ENCODE results near the gene B4GALT7. TPM values are rescaled to one million over a fixed set of nuclear protein-coding genes. Genes with fewer than 3 reads are reported as not detected.

Gene B4GALT7
- total RNA-seq, 6 experiments from 2014 or later: 9.3 to 28.7 (median 14.1) TPM

DNA sequence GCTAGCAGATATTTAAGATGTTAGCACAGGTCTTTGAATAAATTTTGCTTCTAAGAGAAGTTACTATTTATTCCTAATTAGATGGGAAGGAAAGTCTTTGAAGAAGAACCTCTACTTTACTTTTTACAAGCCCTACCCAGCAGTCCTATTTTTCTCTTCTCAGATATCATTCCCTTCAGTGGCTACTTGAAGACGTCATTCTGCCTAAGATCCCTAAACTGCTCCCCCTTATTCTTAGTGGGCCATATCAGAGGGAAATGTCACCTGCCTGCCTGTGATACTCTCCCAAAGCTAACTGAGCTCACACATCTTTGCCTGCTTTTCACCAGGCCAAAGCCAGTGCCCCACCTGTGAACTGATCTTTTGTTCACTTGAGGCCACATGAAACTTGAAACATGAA is 24.4 kb upstream of the B4GALT7 start:
- intact Hi-C loops (cut with DNase I): no loop called here

DNA sequence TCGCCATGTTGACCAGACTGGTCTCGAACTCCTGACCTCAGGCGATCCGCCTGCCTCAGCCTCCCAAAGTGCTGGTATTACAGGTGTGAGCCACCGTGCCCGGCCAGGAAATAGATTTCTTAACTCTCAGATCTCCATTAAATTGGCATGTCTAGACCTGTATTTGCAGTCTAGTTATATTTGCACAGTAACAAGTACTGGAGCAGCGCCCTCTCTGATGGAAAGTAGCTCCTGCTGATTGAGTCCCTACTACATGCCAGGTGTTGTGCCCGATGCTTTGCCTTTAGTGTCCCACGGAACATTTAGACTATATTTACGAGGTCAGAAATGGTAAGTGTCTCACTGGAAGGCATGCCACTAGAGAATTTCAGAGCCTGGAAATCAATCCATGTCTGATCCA is 23.8 kb upstream of the B4GALT7 start:
- DNase-seq (no peak), ATAC-seq (no peak)
- Histone ChIP-seq H3K27me3 (no peaks in the 10 kb centered on the region), H3K4me1 (no peaks in the 10 kb centered on the region), H3K27ac (no peak overlapping the region), H3K4me3 (no peak overlapping the region), H3K36me3 (no peaks in the 10 kb centered on the region), H3K9me3 (no peaks in the 10 kb centered on the region)
- 51% methylated on average over 6 of the region's 10 CpGs for WGBS (ENCODE audit: insufficient coverage, low coverage, low lambda C conversion rate, missing lambda C conversion rate)
- intact Hi-C loops (cut with DNase I): no loop called here
- TF ChIP-seq CTCF (IDR thresholded peaks at IDR 0.05) (no peak), POLR2A (IDR thresholded peaks at IDR 0.05) (no peak)

More for the DNA sequence above, 24.4 kb upstream of the B4GALT7 start:
- no peak overlapping the region for H3K27ac ChIP-seq
- no peak for TF ChIP-seq CTCF (IDR thresholded peaks at IDR 0.05)
- no peak for TF ChIP-seq POLR2A (IDR thresholded peaks at IDR 0.05)
- H3K9me3 ChIP-seq: no peaks in the 10 kb centered on the region
- no peaks in the 10 kb centered on the region for H3K36me3 ChIP-seq
- ATAC-seq (no peak), DNase-seq (no peak)
- H3K27me3 ChIP-seq: no peaks in the 10 kb centered on the region
- H3K4me1 ChIP-seq: no peaks in the 10 kb centered on the region
- H3K4me3 ChIP-seq: no peak overlapping the region
- 40% methylated on average over 1 of the region's 1 CpG for WGBS (ENCODE audit: insufficient coverage, low coverage, low lambda C conversion rate, missing lambda C conversion rate)

DNA sequence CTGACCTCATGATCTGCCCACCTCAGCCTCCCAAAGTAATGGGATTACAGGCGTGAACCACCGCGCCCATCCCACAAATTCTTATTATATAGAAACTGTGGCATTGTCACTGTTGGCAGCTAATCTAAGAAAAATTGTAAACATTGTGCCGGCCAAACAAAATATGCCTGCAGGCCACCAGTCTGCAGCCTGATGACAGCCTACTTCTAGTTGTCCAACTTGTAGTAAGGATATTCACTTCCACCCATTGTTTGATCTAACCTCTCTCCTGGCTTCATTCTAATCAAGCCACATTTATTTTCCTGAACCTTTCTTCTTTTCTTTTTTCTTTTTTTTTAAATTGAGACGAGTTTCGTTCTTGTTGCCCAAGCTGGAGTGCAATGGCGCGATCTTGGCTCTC is 21.6 kb upstream of the B4GALT7 start:
- no peak for TF ChIP-seq POLR2A (IDR thresholded peaks at IDR 0.05)
- TF ChIP-seq CTCF (IDR thresholded peaks at IDR 0.05): no peak
- Histone ChIP-seq H3K36me3 (no peaks in the 10 kb centered on the region), H3K4me3 (no peak overlapping the region), H3K9me3 (no peaks in the 10 kb centered on the region), H3K4me1 (no peaks in the 10 kb centered on the region), H3K27me3 (no peaks in the 10 kb centered on the region), H3K27ac (no peak overlapping the region)
- DNase-seq (no peak), ATAC-seq (no peak)
- intact Hi-C loops (cut with DNase I): no loop called here
- 62% methylated on average over 2 of the region's 8 CpGs for WGBS (ENCODE audit: insufficient coverage, low coverage, low lambda C conversion rate, missing lambda C conversion rate)

- WGBS (ENCODE audit: insufficient coverage, low coverage, low lambda C conversion rate, missing lambda C conversion rate): 27% methylated on average over 12 of the region's 13 CpGs
- no peak overlapping the region for H3K4me3 ChIP-seq
- H3K27ac ChIP-seq: no peak overlapping the region
- intact Hi-C loops (cut with DNase I): no loop called here
- H3K4me1 ChIP-seq: peaks cover 0 to 8% (median 5%) of the 10 kb centered on the region in 4 donors
- TF ChIP-seq POLR2A (IDR thresholded peaks at IDR 0.05) (no peak), CTCF (IDR thresholded peaks at IDR 0.05) (no peak)
- H3K27me3 ChIP-seq: no peaks in the 10 kb centered on the region
- H3K36me3 ChIP-seq: peaks cover 0 to 3% (median 0%) of the 10 kb centered on the region in 4 donors
- DNase-seq: no peak
- ATAC-seq: no peak
- no peaks in the 10 kb centered on the region for H3K9me3 ChIP-seq
Measured at GRCh38 chr5:177588413-177588909, 11.5 kb upstream of the B4GALT7 start.

DNA sequence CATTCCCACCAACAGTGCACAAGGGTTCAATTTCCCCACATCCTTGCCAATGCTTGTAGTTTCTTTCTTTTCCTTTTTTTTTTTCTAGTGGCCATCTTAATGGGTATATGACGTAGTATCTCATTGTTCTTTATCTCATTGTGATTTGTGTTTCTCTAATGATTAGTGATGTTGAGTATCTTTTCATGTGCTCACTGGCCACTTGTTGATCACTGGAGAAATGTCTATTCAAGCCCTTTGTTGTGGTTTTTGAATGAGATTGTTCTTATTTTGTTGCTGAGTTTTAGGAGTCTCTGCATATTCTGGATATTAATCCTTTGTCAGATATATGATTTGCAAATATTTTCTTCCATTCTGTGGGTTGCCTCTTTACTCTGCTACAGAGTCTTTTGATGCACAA is 9.5 kb upstream of the B4GALT7 start:
- no peak overlapping the region for H3K27ac ChIP-seq
- WGBS (ENCODE audit: insufficient coverage, low coverage, low lambda C conversion rate, missing lambda C conversion rate): 89% methylated on average over 1 of the region's 1 CpG

More for the DNA sequence above, 9.5 kb upstream of the B4GALT7 start:
- Histone ChIP-seq H3K4me3 (no peak overlapping the region), H3K36me3 (peaks cover 0 to 22% (median 12%) of the 10 kb centered on the region in 4 donors), H3K9me3 (no peaks in the 10 kb centered on the region), H3K27me3 (no peaks in the 10 kb centered on the region), H3K4me1 (peaks cover 0 to 9% (median 5%) of the 10 kb centered on the region in 4 donors)
- ATAC-seq (no peak), DNase-seq (no peak)
- intact Hi-C loops (cut with DNase I): no loop called here
- TF ChIP-seq POLR2A (IDR thresholded peaks at IDR 0.05): no peak
- no peak for TF ChIP-seq CTCF (IDR thresholded peaks at IDR 0.05)
